ENCODE results near the gene KRTAP4-16.
"Not testable (repeated sequence)": the region's sequence is repeated elsewhere in the genome, so short reads cannot be mapped to it uniquely, and the experiment has no call there.

KRTAP4-16 gene

DNA sequence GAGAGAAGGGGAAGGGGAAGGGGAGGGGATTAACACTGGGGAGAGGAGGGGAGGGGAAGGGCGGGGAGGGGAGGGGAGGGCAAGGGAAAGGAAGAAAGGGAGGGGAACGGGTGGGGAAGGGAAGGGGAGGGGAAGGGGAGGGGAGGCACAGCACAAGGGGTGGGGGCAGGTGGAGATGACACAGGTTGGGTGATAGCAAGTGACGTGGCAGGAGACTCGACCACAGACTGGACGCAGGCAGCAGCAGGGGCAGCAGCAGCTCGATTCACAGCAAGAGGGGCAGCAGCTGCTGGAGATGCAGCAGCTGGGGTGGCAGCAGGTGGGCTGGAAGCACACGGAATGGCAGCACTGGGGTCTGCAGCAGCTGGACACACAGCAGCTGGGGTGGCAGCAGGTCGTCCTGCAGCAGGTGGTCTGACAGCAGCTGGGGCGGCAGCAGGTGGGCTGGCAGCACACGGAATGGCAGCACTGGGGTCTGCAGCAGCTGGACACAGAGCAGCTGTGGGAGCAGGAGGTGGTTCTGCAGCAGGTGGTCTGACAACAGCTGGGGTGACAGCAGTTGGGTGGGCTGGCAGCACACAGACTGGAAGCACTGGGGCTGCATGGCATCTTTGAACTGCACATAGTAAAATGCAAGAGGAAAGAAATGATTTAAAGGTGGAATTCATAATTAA lies at the start of gene KRTAP4-16:
Gene KRTAP4-16, minus strand, starts transcription at position 624 of the 674 bp plus-strand sequence. Its CDS starts 0 bp downstream, at position 624.
- in situ Hi-C loops (cut with HindIII; ENCODE audit: low pct_unique_long_range_greater_than_20kb, low sequenced_read_pairs): no loop called here
- no peak for DNase-seq (ENCODE audit: low read depth in 1 of 2, low spot score in 1 of 2)
- no peak for TF ChIP-seq JUND (IDR thresholded peaks at IDR 0.05; ENCODE audit: low read depth)

DNA sequence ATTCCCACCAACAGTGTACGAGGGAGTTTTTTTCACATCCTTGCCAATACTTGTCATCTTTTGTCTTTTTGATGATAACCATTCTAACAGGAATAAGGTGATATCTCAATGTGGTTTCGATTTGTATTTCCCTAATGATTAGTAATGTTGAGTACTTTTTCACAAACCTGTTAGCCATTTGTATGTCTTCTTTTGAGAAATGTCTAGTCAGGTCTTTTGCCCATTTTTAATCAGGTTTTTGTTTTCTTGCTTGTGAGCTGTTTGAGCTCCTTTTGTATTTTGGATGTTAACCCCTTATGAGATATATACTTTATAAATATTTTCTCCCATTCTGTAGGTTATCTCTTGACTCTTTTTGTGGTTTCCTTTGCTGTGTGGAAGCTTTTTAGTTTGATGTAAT lies 49.5 kb upstream of the KRTAP4-16 start:
- in situ Hi-C loops (cut with HindIII; ENCODE audit: low pct_unique_long_range_greater_than_20kb, low sequenced_read_pairs): no loop called here
- TF ChIP-seq JUND (IDR thresholded peaks at IDR 0.05; ENCODE audit: low read depth): no peak
- no peak for DNase-seq (ENCODE audit: low read depth in 1 of 2, low spot score in 1 of 2)

DNA sequence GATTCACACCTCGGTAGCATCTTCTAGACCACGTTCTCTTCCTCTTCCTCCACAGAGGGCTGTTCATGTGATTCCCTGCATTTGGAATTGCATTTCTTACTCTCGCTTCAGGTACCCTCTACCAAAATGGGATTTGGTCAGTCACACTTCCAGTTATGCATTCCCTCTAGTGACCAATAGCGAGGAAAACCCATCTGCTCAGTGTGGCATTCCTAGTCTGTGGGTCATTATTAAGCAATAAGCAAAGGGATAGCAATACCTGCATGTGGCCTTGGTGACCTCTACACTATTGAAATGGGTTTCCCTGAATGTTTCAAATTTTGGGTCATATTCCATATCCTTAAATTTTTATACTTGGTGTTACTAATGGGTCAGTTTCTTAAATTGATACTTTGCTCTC lies 48.0 kb upstream of the KRTAP4-16 start:
- DNase-seq (ENCODE audit: low read depth in 1 of 2, low spot score in 1 of 2): no peak
- no peak for TF ChIP-seq JUND (IDR thresholded peaks at IDR 0.05; ENCODE audit: low read depth)
- in situ Hi-C loops (cut with HindIII; ENCODE audit: low pct_unique_long_range_greater_than_20kb, low sequenced_read_pairs): no loop called here

DNA sequence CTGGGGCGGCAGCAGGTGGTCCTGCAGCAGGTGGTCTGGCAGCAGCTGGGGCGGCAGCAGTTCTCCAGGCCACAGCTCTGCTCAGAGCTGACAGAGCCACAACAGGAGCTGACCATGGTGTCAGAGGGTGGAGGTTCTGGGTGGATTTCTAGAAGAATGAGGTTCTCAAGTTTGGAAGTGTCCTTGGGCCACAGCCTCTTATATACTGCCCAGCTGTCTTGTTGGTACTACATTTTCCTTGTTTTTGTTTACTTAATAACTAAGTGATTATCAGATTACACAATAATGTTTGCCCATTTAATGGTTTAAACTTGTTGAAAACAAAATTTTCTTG lies 47.6 kb upstream of the KRTAP4-16 start, which contains the start of gene KRTAP4-5:
Gene KRTAP4-5, minus strand, starts transcription at position 174 of the 334 bp plus-strand sequence. Its CDS starts 58 bp downstream, at position 116.
- TF ChIP-seq JUND (IDR thresholded peaks at IDR 0.05; ENCODE audit: low read depth): no peak
- in situ Hi-C loops (cut with HindIII; ENCODE audit: low pct_unique_long_range_greater_than_20kb, low sequenced_read_pairs): no loop called here
- DNase-seq (ENCODE audit: low read depth in 1 of 2, low spot score in 1 of 2): no peak

DNA sequence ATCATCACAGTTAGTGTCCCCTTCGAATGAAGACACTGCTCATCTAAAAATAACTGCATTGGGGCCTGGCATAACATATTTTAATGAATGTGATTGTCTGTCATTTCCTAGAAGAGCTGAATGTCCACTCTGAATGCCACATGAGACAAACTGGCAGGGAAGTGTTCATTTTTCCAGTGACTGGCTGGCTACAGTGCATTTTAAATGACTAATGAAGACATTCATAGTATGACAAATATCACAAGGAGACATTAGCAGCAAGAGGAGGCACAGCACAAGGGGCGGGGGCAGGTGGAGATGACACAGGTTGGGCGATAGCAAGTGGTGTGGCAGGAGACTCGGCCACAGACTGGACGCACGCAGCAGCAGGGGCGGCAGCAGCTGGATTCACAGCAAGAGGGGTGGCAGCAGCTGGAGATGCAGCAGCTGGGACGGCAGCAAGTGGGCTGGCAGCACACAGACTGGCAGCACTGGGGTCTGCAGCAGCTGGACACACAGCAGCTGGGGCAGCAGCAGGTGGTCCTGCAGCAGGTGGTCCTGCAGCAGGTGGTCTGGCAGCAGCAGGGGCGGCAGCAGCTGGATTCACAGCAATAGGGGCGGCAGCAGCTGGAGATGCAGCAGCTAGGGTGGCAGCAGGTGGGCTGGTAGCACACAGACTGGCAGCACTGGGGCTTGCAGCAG lies 47.1 kb upstream of the KRTAP4-16 start:
- in situ Hi-C loops (cut with HindIII; ENCODE audit: low pct_unique_long_range_greater_than_20kb, low sequenced_read_pairs): not testable (repeated sequence)

DNA sequence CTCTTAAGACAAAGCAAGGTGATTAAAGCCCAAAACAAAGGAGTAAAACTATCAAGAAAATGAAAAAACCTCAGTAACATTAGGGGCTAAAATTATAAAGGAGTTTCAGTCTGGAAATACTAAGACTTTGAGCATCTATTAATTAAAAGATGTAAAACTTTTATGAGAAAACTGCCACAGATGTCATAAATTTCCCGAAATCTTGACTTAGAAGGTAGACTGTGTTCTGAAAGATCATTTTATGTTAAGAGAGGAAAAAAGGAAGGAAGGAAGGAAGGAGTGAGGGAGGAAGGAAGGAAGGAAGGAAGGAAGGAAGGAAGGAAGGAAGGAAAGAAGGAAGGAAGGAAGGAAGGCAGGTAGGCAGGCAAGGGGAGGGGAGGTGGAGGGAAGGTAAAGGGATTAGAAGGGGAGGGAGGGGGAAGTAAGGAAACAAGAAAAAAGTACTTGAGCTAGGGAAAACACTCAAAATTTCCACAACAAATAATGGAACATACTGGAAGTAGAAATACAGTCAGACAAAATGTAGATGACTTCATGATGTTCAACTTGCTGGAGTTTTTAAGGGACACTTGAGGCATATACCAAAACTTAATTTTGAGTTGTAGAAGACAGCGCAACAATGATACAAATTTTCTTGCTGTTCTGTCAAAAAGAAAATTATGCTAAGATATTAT lies 45.7 kb upstream of the KRTAP4-16 start:
- no peak for DNase-seq (ENCODE audit: low read depth in 1 of 2, low spot score in 1 of 2)
- in situ Hi-C loops (cut with HindIII; ENCODE audit: low pct_unique_long_range_greater_than_20kb, low sequenced_read_pairs): no loop called here
- TF ChIP-seq JUND (IDR thresholded peaks at IDR 0.05; ENCODE audit: low read depth): no peak

More for the DNA sequence above, 47.1 kb upstream of the KRTAP4-16 start:
- DNase-seq (ENCODE audit: low read depth in 1 of 2, low spot score in 1 of 2): not testable (repeated sequence)

DNA sequence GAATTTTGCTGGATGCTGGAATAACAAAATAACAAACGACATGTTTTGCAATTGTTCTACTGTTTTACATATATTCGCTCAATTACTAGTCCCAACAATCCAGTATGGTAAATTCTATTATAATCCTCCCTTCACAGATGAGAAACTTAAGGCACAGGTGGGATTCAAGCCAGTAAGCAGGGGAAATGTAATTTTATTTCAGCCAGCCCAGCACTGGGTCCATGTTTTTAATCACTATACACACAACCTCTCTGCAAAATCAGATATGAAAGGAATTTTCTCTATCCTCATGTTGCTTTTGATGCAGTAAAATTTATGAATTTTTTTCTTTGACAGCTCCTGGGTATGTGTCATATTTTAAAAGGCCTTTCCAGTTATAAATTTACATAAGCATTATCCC lies 43.3 kb upstream of the KRTAP4-16 start:
- no peak for TF ChIP-seq JUND (IDR thresholded peaks at IDR 0.05; ENCODE audit: low read depth)
- in situ Hi-C loops (cut with HindIII; ENCODE audit: low pct_unique_long_range_greater_than_20kb, low sequenced_read_pairs): no loop called here
- no peak for DNase-seq (ENCODE audit: low read depth in 1 of 2, low spot score in 1 of 2)

DNA sequence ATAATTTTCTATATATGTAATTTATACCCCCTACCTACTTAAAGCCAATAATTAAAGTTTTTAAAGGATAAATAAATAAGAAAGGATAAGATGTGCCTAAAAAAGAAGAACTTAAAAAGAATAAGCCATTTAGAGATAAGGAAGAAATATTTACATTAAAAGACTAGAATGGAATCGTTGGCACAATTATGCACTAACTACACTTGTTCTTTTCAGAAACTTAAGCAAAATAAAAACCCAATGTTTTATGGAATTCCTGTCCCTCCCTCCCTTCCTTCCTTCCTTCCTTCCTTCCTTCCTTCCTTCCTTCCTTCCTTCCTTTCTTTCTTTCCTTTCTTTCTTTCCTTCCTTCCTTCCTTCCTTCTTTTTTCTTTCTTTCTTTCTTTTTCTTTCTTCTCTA lies 42.8 kb upstream of the KRTAP4-16 start:
- in situ Hi-C loops (cut with HindIII; ENCODE audit: low pct_unique_long_range_greater_than_20kb, low sequenced_read_pairs): no loop called here
- TF ChIP-seq JUND (IDR thresholded peaks at IDR 0.05; ENCODE audit: low read depth): no peak
- DNase-seq (ENCODE audit: low read depth in 1 of 2, low spot score in 1 of 2): no peak

DNA sequence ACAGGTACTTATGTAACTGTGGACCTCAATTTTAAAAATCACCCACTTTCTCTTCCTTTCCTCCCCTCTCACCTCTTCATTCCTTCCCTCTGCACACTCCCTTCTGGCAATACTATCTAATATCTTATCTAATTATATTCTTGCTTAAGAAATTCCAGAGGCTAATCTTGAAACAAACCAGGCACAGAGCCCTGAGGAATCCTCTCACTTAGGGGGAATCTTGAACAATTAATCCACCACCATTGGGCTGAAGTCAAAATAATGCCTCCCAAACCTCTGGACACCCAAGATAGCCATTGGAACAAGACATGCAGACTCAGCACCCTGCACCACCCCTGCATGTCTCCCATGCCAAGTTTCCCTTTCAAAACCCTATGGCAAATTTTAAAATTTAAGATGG lies 39.4 kb upstream of the KRTAP4-16 start:
- in situ Hi-C loops (cut with HindIII; ENCODE audit: low pct_unique_long_range_greater_than_20kb, low sequenced_read_pairs): no loop called here
- TF ChIP-seq JUND (IDR thresholded peaks at IDR 0.05; ENCODE audit: low read depth): no peak
- no peak for DNase-seq (ENCODE audit: low read depth in 1 of 2, low spot score in 1 of 2)

DNA sequence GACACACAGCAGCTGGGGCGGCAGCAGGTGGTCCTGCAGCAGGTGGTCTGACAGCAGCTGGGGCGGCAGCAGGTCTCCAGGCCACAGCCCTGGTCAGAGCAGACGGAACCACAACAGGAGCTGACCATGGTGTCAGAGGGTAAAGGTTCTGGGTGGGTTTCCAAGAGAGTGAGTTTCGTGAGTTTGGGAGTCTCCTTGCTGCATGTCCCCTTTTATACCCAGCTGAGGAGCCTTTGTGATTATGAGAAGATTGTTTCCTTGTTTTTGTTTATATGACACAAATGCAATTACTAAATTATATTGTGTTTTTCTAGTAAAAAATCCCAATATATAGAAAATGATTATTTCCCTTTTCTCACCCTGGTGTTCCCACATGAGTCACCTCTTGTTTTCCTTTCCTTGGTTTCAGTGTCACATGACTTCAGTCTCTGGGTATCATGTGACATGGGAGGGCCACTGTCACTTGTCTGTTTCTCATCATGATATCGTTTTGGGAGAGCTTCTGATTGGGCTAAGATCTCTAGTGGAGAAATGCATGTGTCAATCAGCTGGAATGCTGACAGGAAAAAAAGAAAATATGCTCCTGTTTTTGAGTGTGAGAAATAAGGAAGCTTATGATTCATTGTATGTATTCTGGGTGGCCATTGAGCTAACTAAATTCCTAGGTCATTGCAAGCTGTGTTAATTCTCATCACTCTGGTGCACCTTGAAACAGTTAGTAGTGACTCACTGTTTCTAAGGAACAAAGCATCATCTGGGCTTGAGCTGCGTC lies 38.5 kb upstream of the KRTAP4-16 start, which contains the start of gene KRTAP4-6:
Gene KRTAP4-6, minus strand, starts transcription at position 185 of the 772 bp plus-strand sequence. Its CDS starts 57 bp downstream, at position 128.
- in situ Hi-C loops (cut with HindIII; ENCODE audit: low pct_unique_long_range_greater_than_20kb, low sequenced_read_pairs): no loop called here
- no peak for TF ChIP-seq JUND (IDR thresholded peaks at IDR 0.05; ENCODE audit: low read depth)
- DNase-seq (ENCODE audit: low read depth in 1 of 2, low spot score in 1 of 2): no peak

DNA sequence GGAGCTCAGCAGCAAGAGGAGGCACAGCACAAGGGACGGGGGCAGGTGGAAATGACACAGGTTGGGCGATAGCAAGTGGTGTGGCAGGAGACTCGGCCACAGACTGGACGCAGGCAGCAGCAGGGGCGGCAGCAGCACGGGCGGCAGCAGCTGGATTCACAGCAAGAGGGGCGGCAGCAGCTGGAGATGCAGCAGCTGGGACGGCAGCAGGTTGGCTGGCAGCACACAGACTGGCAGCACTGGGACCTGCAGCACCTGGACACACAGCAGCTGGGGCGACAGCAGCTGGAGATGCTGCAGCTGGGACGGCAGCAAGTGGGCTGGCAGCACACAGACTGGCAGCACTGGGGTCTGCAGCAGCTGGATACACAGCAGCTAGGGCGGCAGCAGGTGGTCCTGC lies 37.9 kb upstream of the KRTAP4-16 start:
- DNase-seq (ENCODE audit: low read depth in 1 of 2, low spot score in 1 of 2); in situ Hi-C loops (cut with HindIII; ENCODE audit: low pct_unique_long_range_greater_than_20kb, low sequenced_read_pairs): not testable (repeated sequence)

DNA sequence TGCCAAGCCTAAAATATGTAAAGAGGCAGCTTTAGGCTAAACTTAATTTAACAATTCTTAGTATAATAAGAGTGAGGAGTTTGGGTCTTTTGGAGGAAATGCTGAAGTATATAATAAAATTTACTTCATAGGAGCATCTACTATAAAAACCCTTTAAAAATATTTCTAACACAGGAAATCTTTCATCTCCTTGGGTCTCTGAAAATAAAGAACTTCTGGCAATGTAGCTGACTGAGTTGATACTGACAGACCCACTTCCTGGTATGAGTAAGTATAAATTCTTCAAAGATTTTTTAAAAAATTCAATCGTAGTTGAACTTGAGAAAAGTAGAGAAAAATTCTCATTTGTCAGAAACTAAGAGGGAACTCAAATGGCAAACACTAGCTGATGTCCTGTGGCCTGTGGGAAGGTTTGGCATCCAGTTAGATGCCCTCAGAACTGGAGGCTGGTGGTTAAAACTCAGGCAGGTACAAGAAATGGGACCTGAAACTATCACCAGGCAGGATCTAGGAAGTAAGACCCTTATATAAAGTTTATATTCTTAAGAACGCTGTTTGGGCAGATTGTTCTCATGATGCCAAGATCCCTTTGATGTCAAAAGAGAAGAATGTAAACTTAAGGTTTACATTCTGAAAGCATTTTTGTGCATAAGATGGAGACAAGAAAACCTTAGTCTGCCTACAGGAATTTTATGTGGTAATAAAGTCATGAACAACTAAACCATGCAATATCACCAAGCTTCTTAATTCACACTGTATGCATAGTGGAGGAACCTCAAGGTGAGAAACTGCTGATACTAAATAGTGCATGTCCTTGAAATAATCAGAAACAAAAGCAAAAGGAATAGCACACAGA lies 32.1 kb upstream of the KRTAP4-16 start:
- no peak for DNase-seq (ENCODE audit: low read depth in 1 of 2, low spot score in 1 of 2)
- in situ Hi-C loops (cut with HindIII; ENCODE audit: low pct_unique_long_range_greater_than_20kb, low sequenced_read_pairs): no loop called here
- TF ChIP-seq JUND (IDR thresholded peaks at IDR 0.05; ENCODE audit: low read depth): no peak

Data from T47D (cell line).